Measurements from ENCODE around the gene LAMA3.

DNA sequence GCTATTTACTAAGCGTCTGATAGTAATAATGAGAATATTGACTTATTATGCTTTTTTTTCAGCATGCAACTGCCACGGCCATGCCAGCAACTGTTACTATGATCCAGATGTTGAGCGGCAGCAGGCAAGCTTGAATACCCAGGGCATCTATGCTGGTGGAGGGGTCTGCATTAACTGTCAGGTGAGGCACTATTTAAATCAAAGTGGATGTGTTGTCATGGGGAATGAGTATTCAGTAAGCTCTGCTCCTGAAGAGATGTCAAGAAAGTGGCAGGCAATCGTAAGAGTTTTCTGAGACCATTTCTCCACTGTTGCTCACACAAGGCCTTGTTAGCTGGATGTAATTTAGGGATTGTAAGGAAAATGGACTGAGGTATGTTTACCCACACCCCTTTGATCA lies 74.1 kb downstream of the LAMA3 start:
- TF ChIP-seq ZNF274 (IDR thresholded peaks at IDR 0.05; ENCODE audit: low read depth, low read length) (no peak), YY1 (IDR thresholded peaks at IDR 0.05; ENCODE audit: insufficient read depth, insufficient read length) (no peak), SUZ12 (IDR thresholded peaks at IDR 0.05; ENCODE audit: extremely low read depth, insufficient read depth, insufficient read length) (no peak)
